Erythroblast (primary cell): Measurements from ENCODE around the gene DCBLD1.

ENCODE experiments used
- GATA1 ChIP-seq: IDR thresholded peaks from 2 replicates; pipeline ENCODE4 v1.6.1; 2011; ENCODE audit warnings: low read depth, mild to moderate bottlenecking, control low read depth, low read length, moderate library complexity
- POLR2A ChIP-seq: IDR thresholded peaks from 2 replicates; pipeline ENCODE4 v1.6.1; 2011; ENCODE audit warnings: mild to moderate bottlenecking, low read length

DNA sequence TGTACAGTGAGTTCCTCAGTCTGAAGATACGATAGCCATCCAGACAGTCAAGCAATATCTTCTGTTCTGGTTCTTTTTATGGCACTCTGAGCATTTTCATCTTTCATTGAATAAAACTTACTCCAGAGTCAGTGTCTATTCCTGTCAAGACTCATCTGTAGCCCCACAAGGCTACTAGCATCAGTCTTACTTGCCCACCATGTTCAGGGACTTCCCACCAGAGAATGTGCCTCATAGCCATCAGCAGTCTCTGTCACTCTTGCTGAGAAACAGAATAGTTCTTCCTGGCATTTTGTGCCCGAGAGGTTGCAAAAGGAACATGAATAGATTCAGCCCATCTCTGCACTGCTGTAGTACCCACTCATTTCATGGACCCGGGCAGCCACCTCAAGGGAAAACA is 12.7 kb upstream of the DCBLD1 start:
- TF ChIP-seq POLR2A (no peak), GATA1 (no peak)
